Gastrocnemius medialis (tissue), 4 donors: ENCODE measurements around the gene SPN. TPM values are rescaled to one million over a fixed set of nuclear protein-coding genes. Genes with fewer than 3 reads are reported as not detected.

Source experiments
- ATAC-seq, 2 donors: fragments of 150-250 bp; one replicate each; pipeline ENCODE4 v1.9.1; 2016
- DNase-seq, 2 donors: peaks; one replicate each; pipeline ENCODE4 v3.0.0-alpha.2; 2019
- H3K27ac ChIP-seq, 4 donors: fragments of 200-600 bp; sonication (generic); 1 replicate in 1 of 4; 2 replicates in 3 of 4; pipeline ENCODE4 v1.5.1; 2016 to 2018; ENCODE audit warnings: mild to moderate bottlenecking in 2 of 4, moderate library complexity in 1 of 4
- H3K27me3 ChIP-seq, 3 donors: fragments of 200-600 bp; sonication (generic) in 2 of 3; 1 replicate in 1 of 3; 2 replicates in 2 of 3; pipeline versions ENCODE4 v1.5.1 to v1.6.0; 2016 to 2019; ENCODE audit warnings: mild to moderate bottlenecking in 1 of 3, moderate library complexity in 1 of 3
- H3K36me3 ChIP-seq, 2 donors: fragments of 200-600 bp; sonication (generic) in 1 of 2; one replicate each; pipeline ENCODE4 v1.5.1; 2017 to 2018
- H3K4me1 ChIP-seq, 2 donors: fragments of 200-600 bp; sonication (generic) in 1 of 2; one replicate each; pipeline ENCODE4 v1.5.1; 2016 to 2017; ENCODE audit warnings: mild to moderate bottlenecking in 2 of 2
- H3K4me3 ChIP-seq, 4 donors: fragments of 200-600 bp; sonication (generic) in 3 of 4; 1 replicate in 1 of 4; 2 replicates in 3 of 4; pipeline ENCODE4 v1.5.1; 2016 to 2019; ENCODE audit warnings: mild to moderate bottlenecking in 2 of 4
- H3K9me3 ChIP-seq, 3 donors: fragments of 200-600 bp; sonication (generic) in 2 of 3; 1 replicate in 1 of 3; 2 replicates in 2 of 3; pipeline ENCODE4 v1.5.1; 2016 to 2019
- CTCF ChIP-seq, 5 experiments: fragments of 450-650 bp in 3 of 5; fragments of 200-600 bp in 2 of 5; sonication (generic) in 2 of 5; IDR thresholded peaks in 4 of 5; conservative IDR thresholded peaks in 1 of 5; 1 replicate in 4 of 5; 2 replicates in 1 of 5; pipeline ENCODE4 v1.5.1; 2016 to 2019; ENCODE audit warnings: antibody characterized with exemption in 5 of 5, mild to moderate bottlenecking in 3 of 5, moderate library complexity in 3 of 5
- POLR2A ChIP-seq, 2 donors: fragments of 450-650 bp; IDR thresholded peaks; one replicate each; pipeline ENCODE4 v1.6.1; 2017; ENCODE audit warnings: antibody characterized with exemption in 2 of 2, mild to moderate bottlenecking in 2 of 2, moderate library complexity in 2 of 2
- in situ Hi-C, 4 donors: fragments of 200-750 bp; cut with MboI; loops; one replicate each; pipeline versions ENCODE4 v1.15.0 to v1.8.0; 2017; ENCODE audit warnings: low sequenced_read_pairs in 4 of 4
- intact Hi-C: fragments of 100-400 bp; cut with DNase I; formaldehyde crosslinking; loops from one replicate; pipeline ENCODE4 v1.15.1; 2023; ENCODE audit warnings: low total_unique reads
- total RNA-seq, 4 donors: library from RNA; depleted of rRNA; stranded (reverse); fragments of >200 nt; gene quantifications; one replicate each; pipeline versions ENCODE4 v1.1.0 to v1.2.3, GENCODE V29; 2016

Gene SPN
- total RNA-seq, 4 donors from 2014 or later: 0.12 to 0.88 (median 0.84) TPM; not detected in 1

GRCh38 chr16:29675811-29676643 is 13.0 kb downstream of the SPN start:
- in situ Hi-C loops (loop anchor here in 2 of 4 donors (25.0 kb wide), 2 partner anchors 336 to 361 kb away; partner anchors contain the start of genes C16orf92 (in 1 of the 2), DOC2A (in 1 of the 2) and TLCD3B (in 1 of the 2)), intact Hi-C loops (no loop called here)
- TF ChIP-seq CTCF (IDR thresholded peaks at IDR 0.05 in 4 of 5, conservative IDR thresholded peaks at IDR 0.05 in 1 of 5) (no peak), POLR2A (IDR thresholded peaks at IDR 0.05) (no peak)
- no peak overlapping the region for H3K4me3 ChIP-seq
- H3K27ac ChIP-seq: no peak overlapping the region
- H3K36me3 ChIP-seq: no peaks in the 10 kb centered on the region
- peak in 1 of 2 donors; percentile 44 for ATAC-seq
- no peaks in the 10 kb centered on the region for H3K4me1 ChIP-seq
- H3K9me3 ChIP-seq: no peaks in the 10 kb centered on the region
- DNase-seq: no peak
- no peaks in the 10 kb centered on the region for H3K27me3 ChIP-seq

GRCh38 chr16:29676989-29677785 is 14.1 kb downstream of the SPN start:
- no peak overlapping the region for H3K4me3 ChIP-seq
- DNase-seq: no peak
- H3K4me1 ChIP-seq: no peaks in the 10 kb centered on the region
- no peaks in the 10 kb centered on the region for H3K9me3 ChIP-seq
- no peak for TF ChIP-seq POLR2A (IDR thresholded peaks at IDR 0.05)
- no peak for TF ChIP-seq CTCF (IDR thresholded peaks at IDR 0.05 in 4 of 5, conservative IDR thresholded peaks at IDR 0.05 in 1 of 5)
- H3K36me3 ChIP-seq: no peaks in the 10 kb centered on the region
- H3K27ac ChIP-seq: no peak overlapping the region
- in situ Hi-C loops: loop anchor here in 2 of 4 donors (25.0 kb wide), 2 partner anchors 335 to 360 kb away; partner anchors contain the start of genes C16orf92 (in 1 of the 2), DOC2A (in 1 of the 2) and TLCD3B (in 1 of the 2)
- intact Hi-C loops: no loop called here
- H3K27me3 ChIP-seq: no peaks in the 10 kb centered on the region
- ATAC-seq: no peak

- no peaks in the 10 kb centered on the region for H3K27me3 ChIP-seq
- no peaks in the 10 kb centered on the region for H3K9me3 ChIP-seq
- no peak for TF ChIP-seq CTCF (IDR thresholded peaks at IDR 0.05 in 4 of 5, conservative IDR thresholded peaks at IDR 0.05 in 1 of 5)
- no peak for TF ChIP-seq POLR2A (IDR thresholded peaks at IDR 0.05)
- DNase-seq (no peak), ATAC-seq (no peak)
- intact Hi-C loops: no loop called here
- H3K36me3 ChIP-seq: no peaks in the 10 kb centered on the region
- H3K4me1 ChIP-seq: no peaks in the 10 kb centered on the region
- H3K27ac ChIP-seq: peak within 1 kb of the TSS in 2 of 4 donors; percentile 52 to 54
- in situ Hi-C loops: loop anchor here in 2 of 4 donors (25.0 kb wide), 2 partner anchors 334 to 359 kb away; partner anchors contain the start of genes C16orf92 (in 1 of the 2), DOC2A (in 1 of the 2) and TLCD3B (in 1 of the 2)
- peak within 1 kb of the TSS in 3 of 4 donors; percentile 6 to 18 (median 17) for H3K4me3 ChIP-seq
Observed at GRCh38 chr16:29678691-29679267, 15.7 kb downstream of the SPN start, which contains the start of gene QPRT. Gene QPRT (plus strand): TSS chr16:29679180. CDS start chr16:29679198, 18 bp downstream.

GRCh38 chr16:29680180-29680598 is 17.1 kb downstream of the SPN start:
- Histone ChIP-seq H3K9me3 (no peaks in the 10 kb centered on the region), H3K4me1 (no peaks in the 10 kb centered on the region), H3K27me3 (no peaks in the 10 kb centered on the region), H3K4me3 (no peak overlapping the region), H3K27ac (no peak overlapping the region), H3K36me3 (no peaks in the 10 kb centered on the region)
- no peak for DNase-seq
- no peak for ATAC-seq
- in situ Hi-C loops (loop anchor here in 2 of 4 donors (25.0 kb wide), 2 partner anchors 332 to 357 kb away; partner anchors contain the start of genes C16orf92 (in 1 of the 2), DOC2A (in 1 of the 2) and TLCD3B (in 1 of the 2)), intact Hi-C loops (no loop called here)
- TF ChIP-seq CTCF (IDR thresholded peaks at IDR 0.05 in 4 of 5, conservative IDR thresholded peaks at IDR 0.05 in 1 of 5) (no peak), POLR2A (IDR thresholded peaks at IDR 0.05) (no peak)
